Fibroblast of lung (primary cell): Measurements from ENCODE around the gene EIF5.

Source experiments
- CTCF ChIP-seq, 2 donors: IDR thresholded peaks in 1 of 2; conservative IDR thresholded peaks in 1 of 2; 1 replicate in 1 of 2; 2 replicates in 1 of 2; pipeline ENCODE4 v1.5.1; 2011 to 2012; ENCODE audit warnings: low read length in 2 of 2, control low read depth in 1 of 2, inconsistent platforms in 1 of 2, low read depth in 1 of 2, mild to moderate bottlenecking in 1 of 2
- EZH2 ChIP-seq: IDR thresholded peaks from 2 replicates; pipeline ENCODE4 v1.5.1; 2012; ENCODE audit warnings: low read length, control low read depth, mild to moderate bottlenecking; ENCODE audit errors: missing control alignments

- no peak for TF ChIP-seq CTCF (conservative IDR thresholded peaks at IDR 0.05 in 1 of 2, IDR thresholded peaks at IDR 0.05 in 1 of 2; ENCODE audit: low read depth in 1 of 2, low read length in 2 of 2)
- TF ChIP-seq EZH2, result no peak
Observed at GRCh38 chr14:103329401-103330347, 4.4 kb upstream of the EIF5 start.
